ENCODE data around the gene LPAR4.

DNA sequence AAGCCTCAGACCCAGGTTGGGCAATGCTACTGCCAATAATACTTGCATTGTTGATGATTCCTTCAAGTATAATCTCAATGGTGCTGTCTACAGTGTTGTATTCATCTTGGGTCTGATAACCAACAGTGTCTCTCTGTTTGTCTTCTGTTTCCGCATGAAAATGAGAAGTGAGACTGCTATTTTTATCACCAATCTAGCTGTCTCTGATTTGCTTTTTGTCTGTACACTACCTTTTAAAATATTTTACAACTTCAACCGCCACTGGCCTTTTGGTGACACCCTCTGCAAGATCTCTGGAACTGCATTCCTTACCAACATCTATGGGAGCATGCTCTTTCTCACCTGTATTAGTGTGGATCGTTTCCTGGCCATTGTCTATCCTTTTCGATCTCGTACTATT, 7.4 kb downstream of the LPAR4 start:
- no peak for TF ChIP-seq ZNF384 (IDR thresholded peaks at IDR 0.05)
- no peak for TF ChIP-seq FOXA1 (IDR thresholded peaks at IDR 0.05)
- no peak for TF ChIP-seq BHLHE40 (IDR thresholded peaks at IDR 0.05; ENCODE audit: borderline replicate concordance)

All from HEK293T (cell line).